HuH-7 (cell line): ENCODE results near the gene RNF39.
"Not testable (repeated sequence)": the region's sequence is repeated elsewhere in the genome, so short reads cannot be mapped to it uniquely, and the experiment has no call there.

Source experiments
- DNase-seq: peaks from one replicate; pipeline ENCODE4 v3.0.0; 2011; ENCODE audit warnings: low spot score

Gene RNF39, protein sequence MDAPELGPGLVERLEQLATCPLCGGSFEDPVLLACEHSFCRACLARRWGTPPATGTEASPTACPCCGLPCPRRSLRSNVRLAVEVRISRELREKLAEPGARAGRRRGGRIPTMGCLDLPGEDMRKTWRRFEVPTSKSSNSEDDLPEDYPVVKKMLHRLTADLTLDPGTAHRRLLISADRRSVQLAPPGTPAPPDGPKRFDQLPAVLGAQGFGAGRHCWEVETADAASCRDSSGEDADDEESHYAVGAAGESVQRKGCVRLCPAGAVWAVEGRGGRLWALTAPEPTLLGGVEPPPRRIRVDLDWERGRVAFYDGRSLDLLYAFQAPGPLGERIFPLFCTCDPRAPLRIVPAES

DNA sequence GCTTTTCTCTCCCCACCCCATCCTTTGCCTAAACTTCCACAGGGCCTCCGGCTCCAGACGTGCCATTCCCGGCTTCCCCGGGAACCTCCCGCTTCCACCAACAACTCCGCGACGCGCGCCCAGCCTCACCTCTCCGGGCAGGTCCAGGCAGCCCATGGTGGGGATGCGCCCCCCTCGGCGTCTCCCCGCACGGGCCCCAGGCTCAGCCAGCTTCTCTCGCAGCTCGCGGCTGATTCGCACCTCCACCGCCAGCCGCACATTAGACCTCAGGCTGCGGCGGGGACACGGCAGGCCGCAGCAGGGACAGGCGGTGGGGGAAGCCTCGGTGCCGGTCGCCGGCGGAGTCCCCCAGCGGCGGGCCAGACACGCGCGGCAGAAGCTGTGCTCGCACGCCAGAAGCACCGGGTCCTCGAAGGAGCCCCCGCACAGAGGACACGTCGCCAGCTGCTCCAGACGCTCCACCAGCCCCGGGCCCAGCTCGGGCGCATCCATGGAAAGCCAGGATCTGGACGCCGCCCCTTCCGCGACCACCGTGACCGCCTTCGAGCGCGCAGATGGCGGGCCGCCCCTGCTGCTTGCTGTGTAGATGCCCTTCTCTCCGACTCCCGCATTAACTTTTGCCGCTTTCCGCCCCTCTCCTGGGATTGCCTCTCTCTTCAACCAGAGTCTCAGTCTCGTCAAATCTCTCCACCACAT, at the start of gene RNF39:
Gene RNF39, minus strand, starts transcription at position 676 of the 696 bp plus-strand sequence. Its CDS starts 184 bp downstream, at position 492.
- DNase-seq, result no peak

DNA sequence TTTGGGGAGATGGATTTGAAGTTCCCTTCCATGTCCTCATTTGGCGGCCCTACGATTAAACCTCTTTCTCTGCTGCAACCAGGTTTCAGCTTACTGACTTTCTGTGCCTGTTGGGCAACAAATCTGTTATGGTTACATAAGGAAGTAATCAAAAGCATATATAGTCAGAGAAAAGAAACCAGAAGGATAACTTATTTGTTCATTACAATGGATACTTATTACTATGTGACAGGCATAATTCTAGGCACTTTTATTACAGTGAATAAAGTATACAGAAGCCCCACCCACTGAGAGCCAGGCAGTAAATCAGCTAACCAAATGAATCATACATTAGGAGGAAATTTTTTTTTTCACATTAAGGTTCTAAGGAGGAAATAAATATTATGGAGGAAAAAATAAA, 46.9 kb upstream of the RNF39 start:
- no peak for DNase-seq

DNA sequence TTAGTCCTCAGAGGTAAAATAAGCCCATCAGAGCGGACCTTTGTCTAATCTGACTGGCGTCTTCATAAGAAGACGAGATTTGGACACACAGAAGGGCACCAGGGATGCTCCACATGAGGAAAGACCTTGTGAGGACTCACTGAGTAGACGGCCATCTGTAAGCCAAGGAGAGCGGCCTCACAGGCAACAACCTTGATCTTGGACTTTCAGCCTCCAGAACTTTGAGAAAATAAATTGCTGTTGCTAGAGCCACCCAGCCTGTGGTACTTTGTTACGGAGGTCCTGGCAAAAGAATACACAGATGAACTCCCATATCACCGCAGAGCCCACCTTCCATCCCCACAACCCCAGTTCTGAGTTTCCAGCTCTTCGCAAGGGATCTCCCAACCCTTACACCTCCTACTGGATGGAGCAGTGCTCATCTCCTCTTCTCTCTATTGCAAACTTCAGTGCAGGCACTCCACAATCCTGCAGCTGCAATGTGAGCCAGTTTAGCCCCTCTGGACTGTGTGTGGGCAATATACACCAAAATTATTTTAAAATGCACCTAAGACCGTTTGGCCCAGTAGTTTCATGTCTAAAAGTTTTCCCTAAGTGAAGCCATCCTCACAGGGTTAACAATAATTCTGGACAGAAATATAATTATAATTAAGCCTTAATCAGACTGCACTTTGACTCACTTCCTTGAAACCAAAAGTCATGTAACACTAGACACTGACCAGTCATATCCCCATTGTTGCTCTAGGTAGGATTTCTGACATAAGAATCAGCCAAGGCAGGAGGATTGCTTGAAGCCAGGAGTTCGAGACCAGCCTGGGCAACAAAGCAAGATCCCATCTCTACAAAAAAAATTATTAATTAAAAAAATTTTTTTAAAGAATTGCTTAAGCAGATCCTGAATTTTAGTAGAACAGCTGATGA, 46.1 kb upstream of the RNF39 start:
- no peak for DNase-seq

DNA sequence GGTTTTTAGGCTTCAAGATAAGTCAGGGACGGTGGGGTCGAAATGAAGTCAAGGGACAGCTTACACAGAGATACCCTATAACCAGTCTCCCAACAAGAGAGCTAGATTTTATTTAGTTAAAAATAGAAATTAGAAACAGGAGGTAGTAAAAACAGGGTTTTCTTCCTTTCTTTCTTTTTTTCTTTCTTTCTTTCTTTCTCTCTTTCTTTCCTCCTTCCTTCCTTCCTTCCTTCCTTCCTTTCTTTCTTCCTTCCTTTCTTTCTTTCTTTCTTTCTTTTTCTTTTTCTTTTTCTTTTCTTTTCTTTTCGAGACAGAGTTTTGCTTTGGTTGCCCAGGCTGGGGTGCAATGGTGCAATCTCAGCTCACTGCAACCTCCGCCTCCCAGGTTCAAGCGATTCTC, 43.1 kb upstream of the RNF39 start:
- DNase-seq, result not testable (repeated sequence)

DNA sequence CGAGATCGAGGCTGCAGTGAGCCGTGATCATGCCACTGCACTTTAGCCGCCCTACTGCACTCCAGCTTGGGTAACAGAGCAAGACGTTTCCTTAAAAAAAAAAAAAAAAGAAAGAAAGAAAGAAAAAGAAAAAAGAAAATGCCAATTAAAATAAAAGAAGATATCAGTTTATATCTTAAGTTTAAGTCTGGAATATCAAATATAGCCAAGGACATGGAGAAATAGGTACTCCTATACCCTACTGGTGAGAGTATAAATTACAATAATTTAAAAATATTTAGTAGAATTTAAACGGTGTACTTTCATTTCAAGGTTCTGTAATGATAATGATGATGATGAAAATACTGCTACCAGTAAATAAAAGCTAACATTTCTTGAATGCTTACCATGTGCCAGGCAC, 41.2 kb upstream of the RNF39 start:
- DNase-seq, result no peak

DNA sequence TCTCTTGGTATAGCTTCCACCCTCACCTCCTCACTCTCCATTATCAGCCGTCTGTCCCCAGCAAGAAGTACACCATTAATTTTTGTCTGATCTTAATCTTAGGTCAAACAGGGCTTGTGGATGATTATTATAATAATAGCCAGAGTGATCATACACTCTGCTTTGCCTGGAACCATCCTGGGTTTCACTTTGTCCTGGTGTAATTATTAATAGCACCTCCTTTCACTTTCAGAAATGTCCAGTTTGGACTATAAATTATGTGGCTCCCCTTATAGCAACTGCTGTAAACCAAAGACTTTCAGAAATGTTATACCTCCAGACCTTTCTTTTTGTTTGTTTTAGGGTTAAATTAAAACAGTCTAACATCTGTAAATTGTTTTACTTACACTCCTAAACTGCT, 38.3 kb upstream of the RNF39 start:
- no peak for DNase-seq

DNA sequence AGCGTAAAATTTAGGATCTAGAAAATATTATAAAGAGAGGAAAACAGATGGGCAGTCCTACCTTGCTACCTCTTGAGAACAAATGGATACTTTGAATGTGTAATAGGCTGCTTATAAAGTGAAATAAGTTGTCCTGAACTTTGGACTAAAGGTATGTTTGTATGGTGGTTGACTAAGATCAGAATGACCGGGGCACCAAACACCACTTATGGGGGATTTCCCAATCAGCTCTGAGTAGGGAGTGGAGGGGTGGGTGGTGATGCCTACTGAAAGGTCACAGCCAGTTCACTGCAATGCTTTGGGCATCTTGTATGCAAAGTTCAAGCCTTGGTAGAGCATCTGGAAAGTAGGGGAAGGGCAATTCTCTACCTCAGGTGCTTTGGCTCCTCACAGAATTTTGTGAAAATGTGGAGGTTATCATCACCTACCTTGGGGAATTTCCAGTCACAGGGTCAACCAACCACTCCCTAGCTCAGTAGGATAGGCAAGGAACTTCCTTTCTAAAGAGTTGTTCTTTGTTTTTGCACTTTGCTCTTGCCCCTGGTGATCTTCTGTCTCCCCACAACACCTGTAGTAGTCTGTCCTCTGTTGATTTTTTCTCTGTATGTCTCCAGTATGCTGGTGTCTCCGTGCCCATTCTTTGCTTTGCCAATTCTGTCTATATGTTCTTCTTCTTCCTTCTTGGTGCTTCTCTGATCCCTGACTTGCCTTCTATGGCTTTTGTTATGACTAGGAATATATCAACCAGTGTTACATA, 37.6 kb upstream of the RNF39 start, which contains the start of gene TRIM31:
Gene TRIM31, minus strand, starts transcription at position 88 of the 757 bp plus-strand sequence. CDS start 285 bp downstream, outside the sequence.
- peak; percentile 45 for DNase-seq

DNA sequence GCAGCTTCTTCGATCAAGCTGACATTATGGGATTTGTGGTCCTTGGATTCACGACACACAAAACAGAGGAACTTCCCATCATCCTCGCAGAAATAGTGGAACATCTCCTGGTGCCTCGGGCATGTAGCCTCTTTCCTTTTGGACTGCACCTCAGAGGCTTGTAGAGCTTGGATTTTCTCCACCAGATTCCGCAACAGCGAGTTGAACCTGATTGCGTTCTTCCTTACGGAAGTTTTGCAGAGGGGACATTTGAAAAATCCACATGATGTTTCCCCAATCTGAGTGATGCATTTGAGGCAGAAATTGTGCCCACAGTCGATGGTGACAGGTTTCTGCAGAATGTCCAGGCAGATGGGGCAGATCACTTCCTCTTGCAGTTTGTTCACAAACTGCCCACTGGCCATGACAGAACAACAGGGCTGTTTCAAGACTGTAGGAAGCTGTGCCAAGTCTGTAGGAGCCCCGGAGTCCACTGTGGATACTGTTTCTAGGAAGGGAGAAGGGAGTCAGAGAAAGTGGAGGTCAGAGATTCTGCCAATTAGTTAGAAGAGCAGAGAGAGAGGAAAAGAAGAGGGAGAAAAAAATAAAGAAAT, 36.9 kb upstream of the RNF39 start:
- no peak for DNase-seq

DNA sequence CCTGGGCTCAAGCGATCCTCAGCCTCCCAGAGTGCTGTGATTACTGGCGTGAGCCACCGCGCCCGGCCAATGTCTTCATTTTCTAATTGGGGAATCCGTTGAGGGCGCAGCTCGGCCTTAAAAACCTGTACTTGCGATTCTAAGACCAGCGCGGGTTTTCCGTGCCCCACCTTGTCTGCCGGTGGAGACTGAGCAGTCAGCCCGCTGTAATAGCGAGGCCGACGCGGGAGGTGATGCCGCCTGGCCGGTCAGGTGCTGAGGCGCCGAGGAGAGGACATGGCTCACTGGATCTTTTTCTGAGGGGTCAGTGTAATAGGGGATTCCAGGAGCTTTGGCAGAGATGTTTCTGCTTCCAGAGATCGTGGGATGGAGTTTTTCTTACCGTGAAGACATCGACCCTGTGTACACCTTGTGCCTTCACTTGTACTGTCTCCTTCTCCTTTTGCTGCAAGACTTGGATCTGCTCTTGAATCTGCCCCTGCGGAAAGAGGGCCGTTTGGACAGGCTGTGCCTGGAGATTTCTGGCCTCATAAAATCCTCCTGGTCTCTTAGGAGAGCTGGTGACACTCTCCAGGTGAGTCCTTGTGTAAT, 35.8 kb upstream of the RNF39 start:
- no peak for DNase-seq

DNA sequence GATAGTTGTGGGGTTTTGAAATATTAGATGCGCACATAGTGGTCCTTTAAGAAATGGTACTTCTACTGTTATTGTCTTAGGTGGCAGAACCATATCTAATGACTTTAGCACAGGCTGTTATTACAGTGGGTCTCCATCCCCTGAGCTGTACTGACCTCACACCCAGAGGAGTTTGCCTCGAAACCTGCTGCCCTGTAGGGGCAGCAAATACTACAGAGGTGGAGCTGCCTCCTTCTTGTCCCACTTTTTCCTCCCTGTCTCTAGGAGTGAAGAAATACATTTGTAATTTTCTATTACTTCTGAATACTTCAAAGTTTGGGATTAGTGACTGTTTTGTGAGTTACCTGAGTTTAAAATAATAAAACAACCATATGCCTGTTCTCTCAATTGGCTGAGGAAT, 29.1 kb upstream of the RNF39 start:
- DNase-seq, result no peak

DNA sequence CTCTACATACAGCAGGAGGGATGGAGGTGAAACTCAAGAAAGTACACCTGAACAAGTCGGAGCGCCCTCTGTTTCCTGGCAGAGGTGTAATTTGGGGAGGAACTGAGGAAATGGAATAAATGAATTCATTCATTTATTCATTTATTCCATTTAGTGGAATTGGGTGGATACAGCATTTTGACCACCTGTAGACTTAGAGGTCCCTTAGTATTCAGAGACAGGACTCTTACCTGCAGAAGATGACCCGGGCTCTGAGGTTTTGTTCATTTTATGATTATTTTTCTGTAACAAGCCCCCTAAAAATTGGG, 28.3 kb upstream of the RNF39 start:
- DNase-seq, result no peak

DNA sequence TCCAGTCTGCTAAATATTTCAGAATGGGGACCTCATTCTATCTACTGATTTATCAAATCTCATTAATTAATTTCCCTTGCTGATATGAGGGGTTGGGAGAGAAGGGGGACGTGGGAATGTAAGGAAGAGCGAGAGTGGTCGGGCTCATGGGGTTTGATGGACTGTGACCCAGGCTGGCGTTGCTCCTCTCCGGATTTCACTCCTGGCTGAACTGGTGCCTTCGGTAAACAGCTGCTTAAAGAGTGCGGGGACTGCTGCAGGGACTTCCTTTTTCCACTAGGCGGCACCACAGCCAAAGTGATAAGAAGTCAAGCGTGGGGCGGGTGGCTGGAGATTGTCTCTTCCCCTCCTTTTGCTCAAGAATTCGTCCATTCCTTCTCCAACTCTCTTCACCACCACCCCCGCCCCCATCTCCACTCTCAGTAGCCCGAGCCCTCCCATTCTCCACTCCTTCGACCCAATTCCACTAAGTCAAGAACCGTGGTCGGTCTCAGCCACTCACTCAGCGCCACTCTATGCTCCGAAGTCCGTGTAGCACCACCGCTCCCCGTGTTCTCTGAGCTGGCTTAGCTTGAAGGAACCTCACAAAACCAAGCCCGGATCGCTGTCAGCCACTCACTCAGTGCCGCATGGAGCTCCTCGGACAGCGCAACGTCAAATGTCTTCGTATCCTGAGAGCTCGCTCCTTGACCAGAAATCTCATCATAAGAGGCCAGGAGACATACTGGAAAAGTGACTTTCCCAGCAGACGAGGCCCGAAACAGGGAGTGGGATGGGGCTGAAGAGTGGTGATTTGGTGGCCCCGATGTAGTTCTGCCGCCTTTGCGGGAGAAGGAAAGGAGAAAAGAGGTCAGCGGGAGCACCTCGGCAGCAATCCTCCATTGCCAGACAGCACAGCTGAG, 27.7 kb upstream of the RNF39 start:
- DNase-seq, result peak; percentile 70

DNA sequence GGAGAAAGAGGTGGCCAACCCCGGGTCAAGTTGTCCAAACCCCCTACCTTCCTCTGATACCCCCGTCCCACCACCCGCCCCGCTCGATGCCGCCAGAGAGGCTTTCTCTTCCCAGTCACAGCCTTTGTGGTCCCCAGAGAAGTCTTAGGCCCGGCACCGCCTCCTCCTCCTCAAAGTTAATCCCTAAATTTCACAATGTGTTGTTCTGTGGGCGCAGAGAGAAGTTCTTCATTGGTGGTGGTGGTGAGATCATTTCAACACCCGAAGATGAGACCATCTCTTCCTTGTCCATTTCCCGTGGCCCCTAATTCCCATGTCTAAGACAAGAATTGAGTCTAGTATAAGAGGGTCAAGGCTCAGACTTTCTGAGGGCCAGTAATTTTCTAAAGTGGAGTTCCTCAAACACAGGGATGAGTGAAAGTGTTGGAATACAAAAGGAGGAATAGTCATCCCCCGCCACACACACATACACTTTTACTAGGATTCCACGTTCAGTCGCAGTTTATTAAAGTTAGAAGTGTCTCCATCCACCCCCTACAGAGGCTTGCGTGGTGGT, 26.9 kb upstream of the RNF39 start:
- no peak for DNase-seq

DNA sequence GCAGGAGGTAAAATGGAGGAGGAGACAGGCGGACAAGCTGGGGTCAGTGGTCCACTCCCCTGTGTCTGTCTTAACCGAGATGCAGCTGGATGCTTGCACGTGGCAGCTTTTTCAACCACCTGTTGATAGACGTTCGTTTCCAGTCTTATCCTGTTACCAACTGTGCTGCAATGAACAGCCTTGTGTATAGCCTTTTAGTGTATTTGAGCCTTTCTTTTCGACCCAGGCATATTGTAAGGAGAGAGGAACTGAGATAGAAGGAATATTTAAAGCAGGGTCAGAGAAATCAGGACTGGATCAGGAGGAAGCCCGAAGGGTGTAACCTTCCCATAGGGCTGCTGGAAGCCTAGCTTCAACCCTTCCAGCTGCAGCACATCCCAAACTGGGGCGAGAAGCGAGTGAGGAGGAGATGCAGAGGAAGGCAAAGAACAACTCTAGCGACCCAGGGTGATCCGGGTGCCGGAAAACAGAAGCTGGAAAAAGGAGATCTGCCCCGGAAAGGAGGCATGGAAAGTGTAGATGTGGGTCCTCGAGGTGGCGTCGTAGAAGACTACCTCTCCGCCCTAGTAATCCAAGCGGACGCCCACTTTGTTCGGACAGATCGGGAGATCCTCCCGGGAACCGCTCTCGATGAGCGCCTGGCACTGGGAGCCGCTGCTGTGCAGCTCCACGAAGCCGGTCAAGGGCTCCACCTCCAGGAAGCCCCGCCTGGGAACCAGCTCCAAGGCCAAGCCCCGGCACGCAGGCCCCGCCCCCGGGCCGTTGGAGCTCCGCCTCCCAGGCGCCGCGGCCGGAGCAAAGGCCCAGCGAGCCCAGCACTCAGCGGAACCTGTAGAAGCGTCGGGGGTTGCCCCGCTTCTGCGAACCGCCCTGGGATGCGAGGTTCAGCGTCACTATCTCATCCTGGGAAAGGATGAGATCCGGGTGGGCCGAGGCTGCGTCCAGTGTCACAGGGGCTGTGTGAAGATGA, 26.2 kb upstream of the RNF39 start:
- peak; percentile 82 for DNase-seq

DNA sequence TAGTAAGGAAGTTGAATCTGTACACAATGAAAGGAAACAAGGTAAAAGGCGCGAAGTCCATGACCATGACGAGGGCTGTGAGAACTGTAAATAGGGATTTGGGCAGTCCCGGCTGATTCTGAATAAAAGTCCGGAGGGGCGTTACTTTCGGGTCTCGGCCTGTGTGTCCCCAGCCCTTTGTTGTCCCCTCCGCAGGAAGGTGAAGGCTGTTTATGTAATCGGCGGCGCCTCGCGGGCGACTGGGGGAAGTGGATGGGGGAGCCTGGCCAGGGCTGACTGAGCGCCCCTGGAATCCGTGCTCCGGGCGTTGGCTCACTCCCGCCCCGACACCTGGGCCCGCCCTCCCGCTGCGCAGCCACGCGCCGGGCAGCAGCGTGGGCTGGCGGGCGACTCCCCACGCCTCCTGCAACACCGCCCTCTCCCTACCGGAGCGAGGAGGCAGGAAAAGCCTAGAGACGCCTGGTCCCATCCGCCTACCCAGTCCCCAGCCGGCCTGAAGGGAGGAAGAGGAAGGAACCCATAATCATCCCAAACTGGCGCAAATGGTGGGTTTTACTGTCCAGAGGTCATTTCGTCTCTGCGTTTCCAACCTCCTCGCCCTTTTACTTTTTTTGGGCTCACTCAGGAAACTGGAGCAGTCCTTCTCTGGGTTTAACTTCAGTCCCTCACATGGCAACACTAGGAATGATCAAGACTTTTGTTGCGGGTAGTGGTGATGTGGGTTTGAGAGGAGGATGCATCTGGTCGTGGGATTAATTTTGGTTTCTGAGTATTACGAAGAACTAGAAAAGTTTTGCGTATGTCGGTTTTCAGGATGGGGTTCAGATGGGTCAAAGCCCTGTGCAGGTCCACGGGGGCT, 25.2 kb upstream of the RNF39 start:
- no peak for DNase-seq

DNA sequence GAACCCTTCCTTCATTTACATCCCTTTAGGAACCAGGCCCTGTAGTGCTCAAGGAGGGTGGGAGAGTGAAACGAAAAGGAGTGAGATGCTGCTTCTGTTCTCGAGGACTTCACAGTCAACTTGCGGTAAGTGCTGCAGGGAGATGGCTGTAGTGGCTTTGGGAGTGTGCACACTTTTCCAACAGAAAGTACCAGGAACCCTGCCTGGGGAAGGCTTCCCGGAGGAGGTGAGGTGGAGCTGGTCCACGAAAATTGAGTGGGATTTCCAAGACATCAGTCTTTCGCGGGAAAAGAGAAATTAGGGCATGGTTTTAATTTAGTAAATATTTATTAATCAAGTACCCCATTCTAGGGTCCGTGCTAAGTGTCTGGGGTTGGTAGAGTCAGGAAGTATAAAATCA, 24.6 kb upstream of the RNF39 start:
- DNase-seq, result no peak
